Keratinocyte (primary cell): Measurements from ENCODE around the gene PHPT1.

Experiments
- CTCF ChIP-seq, 3 experiments: IDR thresholded peaks in 1 of 3; conservative IDR thresholded peaks in 1 of 3; optimal IDR thresholded peaks in 1 of 3; 2 replicates in 2 of 3; 3 replicates in 1 of 3; pipeline versions ENCODE3 to v1.5.1; 2011; ENCODE audit warnings: low read length in 3 of 3, mild to moderate bottlenecking in 3 of 3, moderate library complexity in 2 of 3, control low read depth in 1 of 3, inconsistent platforms in 1 of 3; ENCODE audit not compliant: insufficient read depth in 2 of 3; ENCODE audit errors: extremely low read depth in 1 of 3
- EZH2 ChIP-seq: IDR thresholded peaks from one replicate; pipeline ENCODE4 v1.6.1; 2012; ENCODE audit warnings: inconsistent platforms, mild to moderate bottlenecking, low read length, moderate library complexity

- TF ChIP-seq CTCF (optimal IDR thresholded peaks at IDR 0.05 in 1 of 3, IDR thresholded peaks at IDR 0.05 in 1 of 3, conservative IDR thresholded peaks at IDR 0.05 in 1 of 3; ENCODE audit: extremely low read depth in 1 of 3, insufficient read depth in 2 of 3, low read length in 3 of 3) = no peak
- TF ChIP-seq EZH2 = no peak
Measured at GRCh38 chr9:136829412-136829811, 19.8 kb upstream of the PHPT1 start.
